ENCODE results near the gene NAPEPLD.
"Not testable (repeated sequence)": the region's sequence is repeated elsewhere in the genome, so short reads cannot be mapped to it uniquely, and the experiment has no call there.

The NAPEPLD gene

DNA sequence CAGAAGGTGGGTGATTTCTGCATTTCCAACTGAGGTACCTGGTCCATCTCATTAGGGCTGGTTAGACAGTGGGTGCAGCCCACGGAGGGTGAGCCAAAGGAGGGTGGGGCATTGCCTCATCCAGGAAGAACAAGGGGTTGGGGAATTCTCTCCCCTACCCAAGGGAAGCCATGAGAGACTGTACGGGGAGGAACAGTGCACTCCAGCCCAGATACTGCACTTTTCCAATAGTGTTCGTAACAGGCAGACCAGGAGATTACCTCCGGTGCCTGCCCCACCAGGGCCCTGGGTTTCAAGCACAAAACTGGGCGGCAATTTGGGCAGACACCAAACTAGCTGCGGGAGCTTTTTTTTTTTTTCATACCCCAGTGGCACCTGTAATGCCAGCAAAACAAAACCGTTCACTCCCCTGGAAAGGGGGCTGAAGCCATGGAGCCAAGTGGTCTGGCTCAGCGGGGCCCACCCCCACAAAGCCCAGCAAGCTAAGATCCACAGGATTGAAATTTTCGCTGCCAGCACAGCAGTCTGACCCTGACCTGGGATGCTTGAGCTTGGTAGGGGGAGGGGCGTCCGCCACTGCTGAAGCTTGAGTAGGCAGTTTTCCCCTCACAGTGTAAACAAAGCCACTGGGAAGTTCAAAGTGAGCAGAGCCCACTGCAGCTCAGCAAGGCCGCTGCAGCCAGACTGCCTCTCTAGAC is 42.7 kb downstream of the NAPEPLD start:
- no peak for DNase-seq

DNA sequence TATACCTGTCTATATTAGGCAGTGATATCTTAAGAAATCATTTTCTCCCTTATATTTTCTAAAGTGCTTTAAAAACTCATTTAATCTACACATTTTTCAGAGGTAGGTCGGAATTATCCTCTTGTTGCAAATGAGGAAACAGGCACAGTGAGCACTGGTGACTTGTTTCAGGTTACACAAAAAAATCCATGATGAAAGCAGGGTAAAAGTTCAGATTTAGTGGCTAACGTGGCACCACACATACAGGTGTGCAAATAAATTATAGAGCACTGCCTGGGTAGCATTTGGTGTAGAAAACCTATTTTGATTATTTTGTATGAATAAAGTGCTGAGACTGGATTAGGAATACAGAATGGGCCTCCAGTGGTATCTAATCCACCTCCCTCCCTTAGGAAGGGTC is 47.4 kb downstream of the NAPEPLD start:
- no peak for DNase-seq

DNA sequence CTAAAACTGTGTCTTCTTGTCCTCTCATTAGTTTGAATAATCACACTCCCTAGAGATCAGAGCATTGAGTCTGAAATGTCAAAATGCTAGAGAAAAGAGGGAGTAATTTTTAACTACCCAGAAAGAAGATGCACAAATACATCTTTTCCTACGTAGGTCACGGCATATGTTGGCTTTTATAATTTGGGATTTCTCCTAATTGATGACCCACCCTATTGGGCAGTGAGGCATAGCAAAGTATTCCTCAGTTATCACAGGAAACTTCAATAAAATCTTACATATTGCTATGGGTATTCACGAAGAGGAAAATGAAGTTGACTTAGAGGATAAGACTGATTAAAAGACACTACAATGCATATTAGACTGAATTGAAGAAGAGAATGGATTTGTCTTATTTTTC is 48.6 kb downstream of the NAPEPLD start:
- no peak for DNase-seq

DNA sequence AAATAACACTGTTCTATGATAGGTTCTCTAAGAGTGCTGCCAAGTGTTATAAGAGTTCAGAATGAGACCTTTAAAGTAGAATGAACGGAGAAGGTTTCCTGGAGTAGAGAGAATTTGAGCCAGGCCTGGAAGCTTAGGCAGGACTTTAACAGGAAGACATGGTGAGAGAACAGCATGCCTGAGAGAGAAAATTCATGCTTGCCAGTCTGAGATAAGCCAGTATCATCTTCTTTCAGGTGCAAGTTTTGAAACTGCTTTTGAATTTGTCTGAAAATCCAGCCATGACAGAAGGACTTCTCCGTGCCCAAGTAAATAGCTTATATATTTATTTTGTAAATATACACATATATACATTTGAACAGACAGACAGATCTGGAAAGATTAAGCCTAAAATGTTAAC is 51.9 kb downstream of the NAPEPLD start:
- DNase-seq = no peak

DNA sequence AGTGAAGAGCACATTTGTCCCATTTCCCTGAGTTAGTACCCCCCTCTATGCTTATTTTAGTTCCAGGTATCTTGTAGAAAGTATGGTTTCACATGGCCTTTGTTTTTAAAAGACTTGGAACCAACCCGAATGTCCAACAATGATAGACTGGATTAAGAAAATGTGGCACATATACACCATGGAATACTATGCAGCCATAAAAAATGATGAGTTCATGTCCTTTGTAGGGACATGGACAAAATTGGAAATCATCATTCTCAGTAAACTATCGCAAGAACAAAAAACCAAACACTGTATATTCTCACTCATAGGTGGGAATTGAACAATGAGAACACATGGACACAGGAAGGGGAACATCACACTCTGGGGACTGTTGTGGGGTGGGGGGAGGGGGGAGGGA is 53.3 kb downstream of the NAPEPLD start:
- DNase-seq = not testable (repeated sequence)

DNA sequence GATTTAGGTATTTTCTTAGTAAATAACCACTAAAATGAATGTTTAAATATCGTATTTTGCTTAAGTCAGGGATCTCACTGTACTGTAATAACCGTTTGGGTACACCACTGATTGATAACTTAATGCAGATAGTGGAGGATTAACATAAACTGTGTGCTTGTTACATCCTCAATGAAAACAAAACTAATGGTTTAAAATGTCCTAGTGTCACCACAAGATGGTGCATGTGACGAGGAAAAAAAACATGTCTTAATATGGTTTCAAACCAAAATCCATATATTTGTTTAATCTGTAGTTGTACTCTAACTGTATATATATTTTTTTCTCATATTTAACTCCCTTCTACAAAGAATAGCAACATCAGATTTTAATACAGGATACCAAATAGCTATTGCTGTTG is 54.8 kb downstream of the NAPEPLD start:
- DNase-seq = no peak

DNA sequence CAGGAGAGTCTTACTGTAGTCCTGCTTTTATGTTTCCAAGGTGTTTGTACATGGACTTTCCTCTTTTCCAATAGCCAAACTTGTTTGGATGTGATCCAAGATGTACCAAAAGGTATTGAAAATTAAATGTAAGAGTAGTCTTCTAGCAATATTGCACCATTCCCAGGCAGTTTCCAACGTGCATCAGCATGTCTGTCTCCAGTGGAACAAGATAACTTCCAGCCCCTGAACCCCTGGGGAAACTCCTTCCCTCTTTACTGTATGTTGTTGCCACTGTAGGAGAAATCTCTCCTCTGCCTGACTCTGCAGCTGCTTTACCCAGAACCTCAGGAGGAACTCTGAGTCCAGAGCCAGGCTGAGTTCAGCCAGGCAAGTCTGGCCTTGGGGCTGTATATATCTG is 55.5 kb downstream of the NAPEPLD start:
- no peak for DNase-seq

DNA sequence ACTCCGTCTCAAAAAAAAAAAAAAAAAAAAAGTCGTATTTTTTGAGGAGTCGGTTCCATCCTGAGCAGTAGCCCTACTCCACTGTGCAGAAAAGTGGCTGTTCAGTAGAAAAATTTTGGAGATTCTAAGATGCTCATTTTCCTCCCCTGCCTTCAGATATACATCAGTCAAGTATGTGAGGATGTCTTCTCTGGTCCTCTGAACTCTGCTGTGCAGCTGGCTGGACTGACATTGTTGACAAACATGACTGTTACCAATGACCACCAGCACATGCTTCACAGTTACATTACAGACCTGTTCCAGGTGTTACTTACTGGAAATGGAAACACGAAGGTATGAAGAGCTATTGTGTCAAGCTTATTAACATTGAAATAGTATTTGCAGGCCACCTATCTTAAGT is 56.6 kb downstream of the NAPEPLD start:
- DNase-seq = not testable (repeated sequence)

DNA sequence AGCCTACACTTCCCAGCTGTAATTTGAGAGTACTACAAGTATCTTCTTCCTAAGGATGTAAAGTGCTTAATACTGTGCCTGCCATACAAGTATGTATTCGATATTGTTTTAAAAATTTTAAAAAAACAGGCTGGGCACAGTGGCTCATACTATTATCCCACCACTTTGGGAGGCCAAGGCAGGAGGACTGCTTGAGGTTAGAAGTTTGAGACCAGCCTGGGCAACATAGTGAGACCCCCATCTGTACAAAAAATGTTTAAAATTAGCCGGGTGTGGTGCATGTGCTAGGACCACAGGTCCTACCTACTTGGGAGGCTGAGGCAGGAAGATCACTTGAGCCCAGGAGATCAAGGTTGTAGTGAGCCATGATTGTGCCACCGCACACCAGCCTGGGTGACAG is 65.7 kb downstream of the NAPEPLD start:
- DNase-seq = no peak

DNA sequence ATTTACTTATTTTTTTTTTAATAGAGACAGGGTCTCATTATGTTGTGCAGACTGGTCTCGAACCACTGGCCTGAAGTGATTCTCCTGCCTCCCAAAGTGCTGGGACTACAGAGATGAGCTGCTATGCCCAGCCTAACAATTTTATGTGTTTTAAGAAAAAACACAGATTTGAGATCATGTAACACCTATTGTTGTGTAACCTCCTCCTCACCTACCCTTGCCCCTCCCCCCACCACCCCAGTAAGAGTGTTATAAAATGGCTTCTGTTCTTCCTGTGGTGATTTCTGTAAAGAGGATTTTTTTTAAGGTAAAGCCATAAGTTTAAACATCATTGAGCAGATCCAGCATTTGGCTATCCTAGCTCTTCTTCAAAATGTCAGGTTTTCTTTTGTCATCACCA is 66.4 kb downstream of the NAPEPLD start:
- DNase-seq = no peak

DNA sequence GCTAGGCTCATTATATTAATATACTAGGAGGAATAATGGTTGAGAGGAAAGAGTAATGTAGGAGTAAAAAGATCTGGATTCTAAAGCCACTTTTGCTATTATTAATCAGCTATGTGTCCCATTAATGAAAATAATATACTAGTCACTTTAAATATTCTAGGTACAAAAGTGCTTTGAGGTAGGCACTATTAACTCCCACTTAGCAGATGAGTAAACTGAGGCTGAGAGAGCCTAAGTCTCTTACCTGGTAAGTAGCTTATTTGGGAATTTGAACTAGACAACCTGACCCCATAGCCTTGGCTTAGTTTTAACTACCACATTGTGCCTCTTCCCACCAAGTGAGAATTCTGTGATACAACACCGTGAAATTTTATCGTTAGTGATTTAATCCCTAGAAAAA is 68.0 kb downstream of the NAPEPLD start:
- no peak for DNase-seq

DNA sequence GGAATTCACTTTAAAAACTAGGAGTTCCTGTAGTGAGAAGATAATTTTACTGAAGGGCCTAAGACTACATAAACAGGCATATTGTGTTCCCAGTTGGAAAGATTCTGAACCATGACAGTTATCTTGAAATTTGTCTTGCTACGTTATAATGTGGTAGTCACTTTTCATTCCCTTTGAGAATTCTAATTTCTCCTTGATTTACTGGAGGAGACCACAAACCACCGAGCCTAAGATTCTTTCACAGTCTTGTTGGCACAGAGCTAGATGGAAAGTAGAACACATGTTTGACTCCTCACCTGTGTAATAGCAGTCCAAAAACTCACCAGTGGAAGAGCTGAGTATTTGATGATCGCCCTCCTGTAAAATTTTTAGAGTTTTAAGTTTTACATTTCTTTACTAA is 69.1 kb downstream of the NAPEPLD start:
- DNase-seq = no peak

DNA sequence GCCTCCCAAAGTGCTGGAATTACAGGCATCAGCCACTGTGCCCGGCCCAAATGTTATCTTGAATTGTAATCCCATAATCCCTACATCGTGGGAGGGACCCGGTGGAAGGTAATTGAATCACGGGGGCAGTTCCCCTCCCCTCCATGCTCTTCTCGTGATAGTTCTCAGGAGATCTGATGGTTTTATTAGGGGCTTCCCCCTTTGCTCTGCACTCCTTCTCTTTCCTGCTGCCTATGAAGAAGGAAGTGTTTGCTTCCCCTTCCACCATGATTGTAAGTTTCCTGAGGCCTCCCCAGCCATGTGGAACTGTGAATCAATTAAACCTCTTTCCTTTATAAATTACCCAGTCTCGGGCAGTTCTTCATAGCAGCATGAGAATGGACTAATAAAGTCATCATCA is 70.7 kb downstream of the NAPEPLD start:
- DNase-seq = not testable (repeated sequence)

DNA sequence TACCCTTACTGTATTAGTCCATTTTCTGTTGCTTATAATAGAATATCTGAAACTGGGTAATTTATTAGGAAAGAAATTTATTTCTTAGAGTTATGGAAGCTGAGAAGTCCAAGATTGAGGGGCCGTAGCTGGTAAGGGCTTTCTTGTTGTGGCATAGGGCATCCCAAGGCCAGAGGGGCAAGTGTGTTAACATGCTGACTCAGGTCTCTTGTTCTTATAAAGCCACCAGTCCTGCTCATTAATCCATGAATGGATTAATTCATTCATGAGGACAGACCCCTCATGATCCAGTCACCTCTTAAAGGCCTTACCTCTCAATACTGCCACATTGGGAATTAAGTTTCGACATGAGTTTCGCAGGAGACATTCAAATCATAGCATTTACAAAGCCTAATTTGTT is 71.6 kb downstream of the NAPEPLD start:
- no peak for DNase-seq

DNA sequence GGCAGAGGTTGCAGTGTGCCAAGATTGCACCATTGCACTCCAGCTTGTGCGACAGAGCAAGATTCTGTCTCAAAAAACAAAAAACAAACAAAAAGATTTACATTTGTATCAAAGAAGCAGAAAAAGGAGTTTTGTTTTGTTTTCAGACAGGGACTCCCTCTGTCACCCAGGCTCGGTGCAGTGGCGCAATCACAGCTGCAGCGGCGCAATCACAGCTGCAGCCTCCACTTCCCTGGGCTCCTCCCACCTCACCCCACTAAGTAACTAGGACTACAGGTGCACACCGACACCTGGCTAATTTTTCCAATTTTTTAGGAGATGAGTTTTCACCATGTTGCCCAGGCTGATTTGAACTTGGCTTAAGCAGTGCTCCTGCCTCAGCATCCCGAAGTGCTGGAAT is 72.1 kb downstream of the NAPEPLD start:
- no peak for DNase-seq

DNA sequence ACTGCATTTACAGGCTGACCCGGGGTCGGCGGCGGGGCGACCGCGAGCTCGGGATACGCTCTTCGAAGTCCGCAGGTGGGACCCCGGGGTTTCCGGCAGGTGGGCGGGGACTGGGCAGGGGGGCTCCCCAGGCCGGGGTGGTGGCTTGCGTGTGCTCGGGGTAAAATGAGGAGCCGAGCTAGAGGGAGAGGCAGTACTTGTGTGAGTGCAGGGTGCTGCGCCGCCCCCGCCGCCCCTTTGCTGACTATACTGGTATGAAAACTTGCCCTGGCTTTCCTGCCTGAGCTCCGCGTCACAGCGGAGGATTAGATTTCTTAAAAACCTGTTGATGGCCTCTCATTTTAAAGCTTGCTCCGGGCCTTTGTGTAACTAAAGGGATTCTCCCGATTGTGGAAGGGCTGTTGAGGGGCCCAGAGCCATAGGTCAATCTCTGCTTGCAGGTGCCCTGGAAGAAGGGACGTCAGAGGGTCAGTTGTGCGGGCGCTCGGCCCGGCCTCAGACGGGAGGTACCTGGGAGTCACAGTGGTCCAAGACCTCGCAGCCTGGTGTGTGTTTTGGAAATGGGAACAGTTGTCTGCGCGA is 73.5 kb downstream of the NAPEPLD start:
- DNase-seq = peak; percentile 78

DNA sequence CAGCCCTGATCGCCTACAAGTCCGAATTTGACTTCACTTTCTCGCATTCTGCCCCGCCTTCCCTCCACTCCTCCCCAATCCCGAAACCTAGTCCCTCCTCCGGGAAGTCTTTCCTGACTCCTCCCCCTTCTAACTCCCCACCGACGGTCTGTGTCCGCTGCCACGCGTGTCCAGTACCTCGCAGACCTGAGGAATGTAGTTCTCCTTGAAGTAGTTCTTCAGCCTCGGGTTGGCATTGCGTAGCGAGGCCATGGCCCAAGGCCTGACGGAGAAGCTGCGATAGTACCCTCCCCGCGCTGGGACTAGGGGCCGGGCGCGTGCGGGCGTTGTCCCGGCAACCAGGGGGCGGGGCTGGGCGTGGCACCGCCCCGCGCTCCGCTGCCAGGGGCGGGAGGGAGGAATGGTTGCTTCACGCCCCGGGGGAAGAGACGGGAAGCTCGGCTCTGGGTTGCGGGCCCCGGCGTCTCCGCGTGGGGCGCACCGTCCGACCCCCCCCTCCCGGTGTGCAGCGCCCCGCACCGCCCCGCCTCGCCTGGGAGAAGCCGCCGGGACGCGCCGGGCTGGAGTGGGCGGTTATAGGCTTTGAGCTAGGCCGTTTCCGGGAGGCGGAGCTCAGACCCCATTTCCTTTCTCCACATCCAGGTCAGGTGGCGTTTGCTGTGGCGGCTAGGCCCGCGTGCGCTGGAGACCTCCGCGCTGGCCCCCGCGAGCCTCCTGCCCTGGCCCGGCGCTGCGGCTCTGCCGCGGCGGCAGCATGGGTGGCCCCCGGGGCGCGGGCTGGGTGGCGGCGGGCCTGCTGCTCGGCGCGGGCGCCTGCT is 74.2 kb downstream of the NAPEPLD start, which contains the start of the genes ARMC10 and FBXL13:
Gene ARMC10 (plus strand): TSS at position 622 of the 818 bp plus-strand sequence. CDS start 133 bp downstream, at position 755.
Gene FBXL13 (minus strand): TSS at position 278 of the 818 bp plus-strand sequence.
- peak; percentile 86 for DNase-seq

DNA sequence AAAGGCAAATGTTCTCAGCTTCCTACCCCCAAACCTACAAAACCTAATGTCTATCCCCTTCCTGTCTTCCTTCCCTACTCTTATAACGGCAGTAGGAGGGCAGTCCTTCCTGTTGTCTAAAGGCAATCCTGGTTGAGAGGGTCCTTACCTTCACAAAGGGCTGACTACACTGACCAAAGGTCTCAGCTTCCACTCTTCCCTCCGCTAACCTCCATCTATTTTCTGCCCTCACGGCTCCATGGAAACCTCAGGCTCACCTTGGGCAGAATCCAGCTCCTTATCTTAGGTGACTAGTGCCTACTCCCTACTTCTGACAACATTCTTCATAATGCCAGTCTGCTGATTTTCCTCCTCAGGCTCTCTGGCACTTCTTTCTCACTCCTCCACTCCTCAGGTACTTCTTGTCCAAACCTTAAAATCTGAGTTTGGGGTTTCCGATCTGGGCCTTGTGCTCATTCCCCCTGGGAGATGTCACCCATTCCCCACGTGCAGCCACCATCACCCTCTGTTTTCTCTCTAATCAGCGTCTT is 74.8 kb downstream of the NAPEPLD start:
- DNase-seq = no peak

DNA sequence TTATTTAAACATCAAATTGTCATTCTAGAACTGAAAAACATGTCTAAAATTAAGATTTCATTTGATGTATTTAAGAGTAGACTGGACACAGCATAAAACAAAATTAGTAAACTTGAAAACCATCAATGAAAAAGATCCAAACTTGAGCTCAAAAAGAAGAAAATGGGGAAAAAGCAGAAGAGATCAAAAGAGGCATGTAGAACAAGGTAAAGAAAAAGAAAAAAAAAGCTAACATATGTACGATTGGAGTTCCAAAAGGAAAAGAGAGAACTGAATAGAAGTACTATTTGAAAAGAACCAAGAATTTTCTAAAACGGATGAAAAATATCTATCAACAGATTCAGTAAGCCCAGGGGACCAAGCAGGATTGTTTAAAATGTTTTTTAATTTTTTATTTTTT is 77.9 kb downstream of the NAPEPLD start:
- DNase-seq = no peak

DNA sequence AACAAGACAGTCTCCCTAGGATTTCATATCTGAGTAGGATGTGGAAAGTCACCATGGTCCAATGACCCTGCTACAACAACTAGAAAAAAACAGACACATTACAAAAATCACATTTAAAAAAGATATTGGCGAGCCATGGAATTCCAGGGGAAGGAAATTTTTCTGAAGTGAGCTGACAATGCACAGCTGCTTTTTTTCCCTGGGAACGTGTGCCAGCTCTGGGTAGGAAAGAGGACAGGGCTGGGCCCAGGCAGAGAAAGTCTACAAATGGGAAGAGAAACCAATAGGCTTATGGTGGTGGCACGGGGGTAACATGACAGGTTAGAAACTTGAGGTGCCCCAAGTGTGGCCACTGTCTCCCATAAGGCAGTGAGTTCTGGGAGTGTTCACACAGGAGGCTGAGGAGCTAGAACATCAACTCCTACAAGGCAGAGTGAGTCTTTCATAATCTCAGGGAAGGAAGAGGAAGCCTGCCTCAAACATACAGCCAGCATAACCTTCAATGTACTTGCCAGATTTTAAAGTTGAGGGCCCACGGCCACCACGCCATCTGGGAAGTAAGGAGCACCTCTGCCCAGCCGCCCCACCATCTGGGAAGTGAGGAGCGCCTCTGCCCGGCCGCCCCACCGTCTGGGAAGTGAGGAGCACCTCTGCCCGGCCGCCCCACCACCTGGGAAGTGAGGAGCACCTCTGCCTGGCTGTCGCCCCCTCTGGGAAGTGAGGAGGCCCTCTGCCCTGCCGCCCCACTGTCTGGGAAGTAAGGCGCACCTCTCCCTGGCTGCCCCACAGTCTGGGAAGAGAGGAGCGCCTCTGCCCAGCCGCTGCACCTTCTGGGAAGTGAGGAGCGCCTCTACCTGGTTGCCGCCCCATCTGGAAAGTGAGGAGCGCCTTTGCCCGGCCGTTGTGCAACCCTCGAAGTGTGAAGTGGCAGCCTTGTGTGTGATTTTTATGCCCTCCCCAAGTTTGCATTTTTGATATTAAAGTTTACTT is 80.2 kb downstream of the NAPEPLD start:
- DNase-seq = no peak

DNA sequence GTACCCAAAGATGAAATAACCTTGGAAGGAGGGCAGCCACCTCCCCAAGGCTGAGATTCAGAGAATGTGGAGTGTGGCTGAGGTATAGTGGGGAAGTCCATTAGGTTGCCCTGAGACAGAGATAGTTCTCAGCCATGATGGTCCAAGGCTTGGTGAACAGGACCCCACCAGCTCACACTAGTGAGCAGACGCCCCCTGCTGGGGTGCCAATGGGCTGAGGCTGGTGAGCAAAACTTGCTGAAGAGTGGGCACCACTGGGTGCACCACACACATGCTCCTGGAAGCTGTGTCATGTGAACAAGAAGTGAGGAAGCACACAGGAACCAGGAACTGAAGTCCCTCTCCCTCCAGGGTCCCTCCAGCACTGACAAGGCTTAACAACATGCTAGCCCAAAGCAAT is 83.2 kb downstream of the NAPEPLD start:
- DNase-seq = no peak

DNA sequence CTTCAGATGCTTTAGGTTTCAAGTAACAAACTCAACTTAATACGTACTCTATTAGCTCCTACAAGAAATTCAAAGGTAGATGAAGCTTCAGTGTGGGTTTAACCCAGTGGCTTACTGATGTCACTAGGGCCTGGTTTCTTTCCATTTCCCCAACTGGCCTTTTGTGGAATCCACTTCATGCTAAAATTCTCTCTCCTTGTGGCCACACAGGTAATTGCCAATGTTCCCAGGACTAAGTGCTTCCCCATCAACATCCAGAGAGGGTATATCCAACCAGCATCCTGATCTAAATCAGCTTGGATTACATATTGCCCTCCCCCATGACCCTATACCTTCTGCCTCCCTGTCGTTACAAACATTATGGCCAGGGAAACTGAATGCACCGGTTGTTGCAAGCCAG is 85.0 kb downstream of the NAPEPLD start:
- DNase-seq = no peak
